Effector CD8-positive, alpha-beta T cell (primary cell): Measurements from ENCODE around the gene UXS1.
"Not testable (repeated sequence)": the region's sequence is repeated elsewhere in the genome, so short reads cannot be mapped to it uniquely, and the experiment has no call there.

Source experiments
- DNase-seq: peaks from one replicate; lab custom pipeline; 2025; lab: John Stamatoyannopoulos, UW
- total RNA-seq, 4 experiments: gene quantifications; one replicate each; lab custom pipeline; 2026; lab: John Stamatoyannopoulos, UW

The UXS1 gene
- 48.4 to 84.5 (median 63.2) reads per million in 4 experiments for total RNA-seq

GRCh38 chr2:106193977-106194778, at the start of gene UXS1:
TSS of gene UXS1 (minus strand) at chr2:106194301. CDS start at chr2:106194241, 60 bp downstream.
- peak; percentile 96 for DNase-seq

- not testable (repeated sequence) for DNase-seq
Observed at GRCh38 chr2:106239491-106239890, 45.4 kb upstream of the UXS1 start.

GRCh38 chr2:106235392-106235791, 41.3 kb upstream of the UXS1 start:
- DNase-seq = not testable (repeated sequence)

GRCh38 chr2:106233350-106233706, 39.2 kb upstream of the UXS1 start:
- DNase-seq = no peak

- no peak for DNase-seq
Observed at GRCh38 chr2:106232638-106233349, 38.7 kb upstream of the UXS1 start.

- DNase-seq = no peak
Observed at GRCh38 chr2:106223347-106223746, 29.2 kb upstream of the UXS1 start.

GRCh38 chr2:106222057-106222456, 28.0 kb upstream of the UXS1 start:
- DNase-seq = not testable (repeated sequence)

- DNase-seq = no peak
Observed at GRCh38 chr2:106219813-106220212, 25.7 kb upstream of the UXS1 start.

GRCh38 chr2:106219157-106219556, 25.1 kb upstream of the UXS1 start:
- not testable (repeated sequence) for DNase-seq

GRCh38 chr2:106208874-106209273, 14.8 kb upstream of the UXS1 start:
- DNase-seq = no peak

GRCh38 chr2:106208399-106208798, 14.3 kb upstream of the UXS1 start:
- no peak for DNase-seq

- DNase-seq = no peak
Observed at GRCh38 chr2:106207246-106207645, 13.1 kb upstream of the UXS1 start.

- DNase-seq = no peak
Observed at GRCh38 chr2:106205488-106205887, 11.4 kb upstream of the UXS1 start.

GRCh38 chr2:106204551-106204950, 10.4 kb upstream of the UXS1 start:
- DNase-seq = not testable (repeated sequence)

- DNase-seq = no peak
Observed at GRCh38 chr2:106201661-106202060, 7.6 kb upstream of the UXS1 start.

GRCh38 chr2:106197878-106198277, 3.8 kb upstream of the UXS1 start:
- DNase-seq = no peak

- no peak for DNase-seq
Observed at GRCh38 chr2:106195981-106196380, 1.9 kb upstream of the UXS1 start.

- DNase-seq = no peak
Observed at GRCh38 chr2:106195456-106195855, 1.4 kb upstream of the UXS1 start.

GRCh38 chr2:106193690-106193976, 468 bp downstream of the UXS1 start:
- no peak for DNase-seq

GRCh38 chr2:106192752-106193689, 1.1 kb downstream of the UXS1 start:
- peak; percentile 10 for DNase-seq

- no peak for DNase-seq
Observed at GRCh38 chr2:106191511-106192016, 2.5 kb downstream of the UXS1 start.
